ENCODE measurements around the gene ANAPC1.
"Not testable (repeated sequence)": the region's sequence is repeated elsewhere in the genome, so short reads cannot be mapped to it uniquely, and the experiment has no call there.

ANAPC1 gene

DNA sequence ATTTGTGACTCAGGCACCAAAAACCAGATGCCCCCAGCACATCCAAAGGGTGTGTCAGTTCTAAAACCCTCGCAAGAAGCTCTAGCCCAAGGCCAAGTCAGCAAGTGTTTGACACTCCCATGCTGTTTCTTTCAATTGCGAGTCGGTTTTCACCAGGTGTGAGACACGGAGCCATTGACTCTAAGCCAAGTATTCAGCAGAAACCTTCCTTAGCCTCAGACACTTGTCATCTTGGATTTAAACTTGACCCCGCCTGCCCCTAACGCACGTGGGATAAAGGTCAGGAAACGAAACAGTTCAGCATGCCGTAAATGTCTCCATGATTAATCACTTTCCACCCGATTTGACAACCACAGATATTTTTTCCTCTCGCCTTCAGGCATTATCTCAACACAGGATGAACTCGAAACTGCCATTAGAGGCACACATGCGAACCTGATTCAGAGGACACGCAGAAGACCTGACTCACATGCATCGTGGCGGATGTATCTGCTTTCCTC, 156.3 kb downstream of the ANAPC1 start:
- peak; percentile 42 for DNase-seq

DNA sequence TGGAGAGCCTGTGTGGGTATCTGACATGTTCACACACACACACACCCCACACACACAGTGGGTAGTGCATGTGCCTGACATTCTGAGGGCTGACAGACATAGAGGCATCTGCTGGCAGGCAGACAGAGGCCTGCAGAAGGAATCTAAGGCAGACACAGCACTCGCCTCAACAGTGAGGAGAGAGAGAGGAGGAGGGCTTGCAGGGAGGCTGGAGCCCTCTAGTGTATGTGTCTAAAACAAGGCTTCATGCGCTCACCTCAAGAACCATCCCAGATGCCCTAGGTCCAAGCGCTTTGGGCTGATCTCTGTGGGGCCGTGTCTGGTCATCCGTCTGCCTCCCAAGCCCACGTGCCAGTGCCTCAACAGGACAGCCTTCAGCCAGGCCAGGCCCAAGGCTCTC, 158.3 kb downstream of the ANAPC1 start:
- DNase-seq, result peak; percentile 52

GRCh38 chr2:111719610-111720009, 164.4 kb downstream of the ANAPC1 start:
- not testable (repeated sequence) for DNase-seq

Data from activated CD4-positive, alpha-beta T cell treated with anti-CD3 and anti-CD28 coated beads, Interleukin-10, Interleukin-2, amounts not matched to agents 100 ng/mL and 50 ng/mL, durations not matched to agents 16 hours and 8 hours (primary cell).